ENCODE measurements around the gene CECR2.

- no peak for TF ChIP-seq EP300 (IDR thresholded peaks at IDR 0.05; ENCODE audit: borderline replicate concordance)
- TF ChIP-seq ZBTB7A (IDR thresholded peaks at IDR 0.05; ENCODE audit: low read depth), result no peak
- no peak for TF ChIP-seq REST (IDR thresholded peaks at IDR 0.05; ENCODE audit: low read depth)
- no peak for TF ChIP-seq TCF12 (IDR thresholded peaks at IDR 0.05; ENCODE audit: low read depth)
- TF ChIP-seq RAD21 (IDR thresholded peaks at IDR 0.05; ENCODE audit: low read depth), result no peak
Measured at GRCh38 chr22:17581056-17581455, 211.8 kb downstream of the CECR2 start.
